Stimulated activated naive CD8-positive, alpha-beta T cell treated with anti-CD3 and anti-CD28 coated beads, Interleukin-15, Interleukin-2, amounts not matched to agents 100 ng/mL and 50 ng/mL, for 24 hours (primary cell): ENCODE measurements around the gene STK40.

Source experiments
- H3K27ac Mint-ChIP-seq: one replicate; pipeline ENCODE4 v1.8.0; 2021; ENCODE audit warnings: mild to moderate bottlenecking, mixed read lengths
- H3K27me3 Mint-ChIP-seq: one replicate; pipeline ENCODE4 v1.8.0; 2021; ENCODE audit warnings: mixed read lengths
- H3K36me3 Mint-ChIP-seq: one replicate; pipeline ENCODE4 v1.8.0; 2021; ENCODE audit warnings: low read depth, mixed read lengths
- H3K4me1 Mint-ChIP-seq: one replicate; pipeline ENCODE4 v1.8.0; 2021; ENCODE audit warnings: low read depth, mixed read lengths
- H3K4me3 Mint-ChIP-seq: one replicate; pipeline ENCODE4 v1.8.0; 2021; ENCODE audit warnings: mild to moderate bottlenecking, mixed read lengths
- H3K9me3 Mint-ChIP-seq: one replicate; pipeline ENCODE4 v1.8.0; 2021; ENCODE audit warnings: mixed read lengths

The STK40 gene

DNA sequence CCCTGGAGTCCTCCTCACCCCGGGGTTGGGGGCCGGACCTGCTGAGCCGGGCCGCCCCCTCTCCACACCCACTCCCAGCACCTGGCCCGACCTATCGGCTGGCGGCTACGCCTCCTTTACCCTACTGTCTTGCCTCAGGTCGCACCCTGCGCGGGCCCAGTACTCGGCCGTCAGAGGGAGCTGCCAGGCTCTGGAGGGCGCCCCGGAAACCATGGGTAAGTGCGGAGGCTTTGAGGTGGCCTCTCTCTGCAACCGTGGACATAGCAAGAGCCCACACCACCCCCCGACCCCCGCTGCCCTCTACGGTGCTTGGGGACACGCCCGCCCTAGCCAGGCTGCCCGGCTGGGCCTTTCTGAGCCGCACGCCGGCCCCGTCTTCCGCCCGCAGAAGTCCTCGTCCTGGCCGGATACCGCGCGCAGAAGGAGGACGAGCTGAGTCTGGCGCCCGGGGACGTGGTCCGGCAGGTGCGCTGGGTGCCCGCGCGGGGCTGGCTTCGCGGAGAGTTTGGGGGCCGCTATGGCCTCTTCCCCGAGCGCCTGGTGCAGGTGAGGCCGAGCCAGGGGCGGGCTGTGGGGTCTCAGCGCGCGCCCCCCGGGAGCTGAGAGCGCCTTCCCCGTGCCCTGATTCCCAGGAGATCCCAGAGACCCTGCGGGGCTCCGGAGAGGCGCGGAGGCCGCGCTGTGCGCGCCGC is 79.4 kb downstream of the STK40 start, which contains the start of gene SH3D21:
Gene SH3D21 (plus strand): TSS at position 159 of the 692 bp plus-strand sequence. CDS start 53 bp downstream, at position 212.
- Mint-ChIP-seq H3K9me3 (no peaks in the 10 kb centered on the region), H3K4me1 (peaks cover 55% of the 10 kb centered on the region), H3K36me3 (peaks cover 50% of the 10 kb centered on the region), H3K27me3 (no peaks in the 10 kb centered on the region), H3K4me3 (peak within 1 kb of the TSS; percentile 85), H3K27ac (peak within 1 kb of the TSS; percentile 87)

DNA sequence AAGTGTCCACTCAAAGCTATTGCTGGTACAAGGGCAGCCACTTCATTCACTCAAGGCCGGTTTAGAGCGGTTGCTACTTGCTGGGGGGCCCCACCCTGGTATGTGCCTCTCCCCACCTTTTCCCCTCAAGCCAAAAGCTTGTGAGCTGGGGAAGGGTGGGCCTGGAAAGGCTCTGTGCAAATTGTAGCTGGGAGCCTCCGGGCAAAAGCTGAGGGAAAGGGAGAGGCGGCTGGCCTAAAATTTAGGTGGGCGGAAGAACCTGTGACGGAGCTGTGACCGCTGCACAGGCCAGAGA is 79.9 kb downstream of the STK40 start:
- Mint-ChIP-seq H3K27ac (peak overlapping the region; percentile 87), H3K27me3 (no peaks in the 10 kb centered on the region), H3K4me3 (peak overlapping the region; percentile 22), H3K9me3 (no peaks in the 10 kb centered on the region), H3K36me3 (peaks cover 55% of the 10 kb centered on the region), H3K4me1 (peaks cover 60% of the 10 kb centered on the region)

DNA sequence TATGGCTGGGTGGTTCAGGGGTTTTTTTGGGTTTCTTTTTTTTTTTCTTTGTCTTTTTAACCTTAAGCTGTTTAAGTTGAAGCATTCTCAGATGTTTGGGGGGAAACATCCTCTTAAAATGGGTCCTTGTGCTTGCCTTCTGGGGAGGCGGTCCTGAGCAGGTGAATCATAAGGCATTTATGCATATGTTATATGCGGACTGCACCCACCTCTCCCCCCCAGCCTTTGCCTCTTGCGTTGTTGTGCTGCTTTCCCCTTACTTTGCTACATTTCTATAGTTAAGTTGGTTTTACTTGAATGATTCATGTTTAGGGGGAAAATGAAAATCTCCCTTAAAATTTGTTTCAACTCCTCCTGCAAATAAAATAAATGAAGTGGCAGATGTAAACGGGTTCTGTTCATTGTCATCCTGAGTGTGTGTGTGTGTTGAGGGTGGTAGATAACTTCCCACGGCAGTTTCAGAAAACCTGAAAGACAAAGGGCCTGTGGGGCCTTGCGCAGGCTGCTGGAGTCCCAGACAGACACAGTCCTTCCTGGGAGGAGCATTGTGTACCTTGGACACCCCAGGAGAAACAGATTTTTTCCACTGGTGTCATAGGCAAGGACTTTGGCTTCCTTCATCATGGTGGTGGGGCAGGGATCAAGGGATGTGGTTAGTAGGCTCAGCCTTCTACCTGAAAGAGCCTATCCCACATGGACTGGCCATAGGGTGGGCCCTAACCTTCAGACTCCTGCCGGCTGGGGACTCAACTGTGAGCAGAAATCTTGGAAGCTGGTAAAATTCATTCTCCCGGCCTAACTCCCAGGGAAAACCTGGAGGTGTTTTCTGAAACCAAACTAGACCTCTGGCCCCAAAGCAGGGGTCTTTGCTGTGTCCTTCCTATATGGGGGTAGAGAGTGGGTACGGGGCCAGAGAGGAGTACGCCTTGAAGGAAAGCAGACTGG is 80.5 kb downstream of the STK40 start:
- peak overlapping the region; percentile 22 for H3K4me3 Mint-ChIP-seq
- H3K36me3 Mint-ChIP-seq = peaks cover 61% of the 10 kb centered on the region
- peaks cover 66% of the 10 kb centered on the region for H3K4me1 Mint-ChIP-seq
- no peaks in the 10 kb centered on the region for H3K27me3 Mint-ChIP-seq
- peak overlapping the region; percentile 87 for H3K27ac Mint-ChIP-seq
- H3K9me3 Mint-ChIP-seq = no peaks in the 10 kb centered on the region

DNA sequence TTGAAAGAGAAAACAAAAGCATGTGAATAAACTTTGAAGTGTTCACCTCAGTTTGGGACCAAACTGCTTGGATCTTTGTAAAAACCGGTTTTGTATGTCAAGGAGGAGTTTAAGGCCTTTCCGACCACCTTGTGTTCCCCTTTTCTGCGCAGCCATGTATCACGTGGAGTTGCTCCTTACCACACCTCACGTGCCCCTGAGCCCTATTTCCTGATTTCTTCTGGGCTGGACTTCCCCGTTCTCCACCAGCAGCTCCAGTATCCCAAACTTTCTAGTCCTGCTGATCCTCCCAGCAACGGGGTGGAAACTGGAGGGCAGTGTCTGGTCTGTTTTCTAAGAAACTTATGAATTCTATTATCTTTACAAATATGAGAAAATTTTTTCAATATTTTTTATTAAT is 81.2 kb downstream of the STK40 start:
- Mint-ChIP-seq H3K4me3 (peak overlapping the region; percentile 41), H3K9me3 (no peaks in the 10 kb centered on the region), H3K27ac (peak overlapping the region; percentile 68), H3K27me3 (no peaks in the 10 kb centered on the region), H3K36me3 (peaks cover 66% of the 10 kb centered on the region), H3K4me1 (peaks cover 73% of the 10 kb centered on the region)

DNA sequence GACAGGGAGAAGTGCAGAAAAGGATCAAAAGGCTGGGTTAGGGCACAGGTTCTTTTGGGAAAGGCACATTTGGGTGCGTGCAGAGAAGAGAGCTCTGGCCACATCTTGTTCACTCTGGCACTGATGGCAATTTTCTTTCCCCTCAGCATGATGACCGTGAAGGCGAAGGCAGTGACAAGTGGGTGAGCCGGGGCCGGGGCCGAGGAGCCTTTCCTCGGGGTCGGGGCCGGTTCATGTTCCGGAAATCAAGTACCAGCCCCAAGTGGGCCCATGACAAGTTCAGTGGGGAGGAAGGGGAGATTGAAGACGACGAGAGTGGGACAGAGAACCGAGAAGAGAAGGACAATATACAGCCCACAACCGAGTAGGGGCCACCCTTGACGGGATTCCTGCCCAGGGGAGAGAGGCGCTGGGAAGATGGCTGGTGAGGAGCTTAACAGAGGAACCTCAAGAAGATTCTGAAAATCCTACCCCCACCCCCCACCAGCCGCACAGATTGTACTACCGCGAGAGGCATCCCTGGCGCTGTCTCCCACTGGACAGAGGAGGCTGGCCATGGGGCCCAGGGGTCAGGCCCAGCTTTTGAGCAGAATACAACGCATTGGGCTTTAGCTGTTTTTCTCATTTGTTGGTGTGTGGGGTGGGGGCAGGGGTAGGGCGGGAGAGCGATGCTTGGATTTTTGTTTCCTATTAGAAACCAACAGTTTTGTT is 81.9 kb downstream of the STK40 start:
- peak overlapping the region; percentile 81 for H3K27ac Mint-ChIP-seq
- no peaks in the 10 kb centered on the region for H3K27me3 Mint-ChIP-seq
- no peaks in the 10 kb centered on the region for H3K9me3 Mint-ChIP-seq
- H3K36me3 Mint-ChIP-seq = peaks cover 64% of the 10 kb centered on the region
- H3K4me1 Mint-ChIP-seq = peaks cover 78% of the 10 kb centered on the region
- peak overlapping the region; percentile 11 for H3K4me3 Mint-ChIP-seq

DNA sequence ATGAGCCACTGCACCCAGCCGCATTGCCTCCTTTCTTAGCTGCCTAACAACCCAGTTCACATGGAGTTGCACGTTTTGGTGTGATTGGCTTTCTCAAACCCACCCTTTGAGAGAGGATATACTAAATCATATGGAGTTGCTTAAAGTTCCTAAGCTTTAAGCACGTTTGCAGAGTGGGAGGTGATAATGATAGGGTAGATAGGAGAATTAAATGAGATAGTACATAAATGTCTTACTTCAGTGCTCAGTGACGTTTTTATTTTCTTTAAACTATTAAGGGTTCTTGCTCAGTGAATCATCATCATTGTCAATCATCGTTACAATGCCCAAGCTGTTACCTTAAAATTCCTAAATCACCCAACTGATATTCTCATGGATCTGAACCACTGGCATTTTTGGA is 82.5 kb downstream of the STK40 start:
- H3K36me3 Mint-ChIP-seq = peaks cover 67% of the 10 kb centered on the region
- no peaks in the 10 kb centered on the region for H3K27me3 Mint-ChIP-seq
- peaks cover 80% of the 10 kb centered on the region for H3K4me1 Mint-ChIP-seq
- peak overlapping the region; percentile 11 for H3K4me3 Mint-ChIP-seq
- peak overlapping the region; percentile 81 for H3K27ac Mint-ChIP-seq
- H3K9me3 Mint-ChIP-seq = no peaks in the 10 kb centered on the region

DNA sequence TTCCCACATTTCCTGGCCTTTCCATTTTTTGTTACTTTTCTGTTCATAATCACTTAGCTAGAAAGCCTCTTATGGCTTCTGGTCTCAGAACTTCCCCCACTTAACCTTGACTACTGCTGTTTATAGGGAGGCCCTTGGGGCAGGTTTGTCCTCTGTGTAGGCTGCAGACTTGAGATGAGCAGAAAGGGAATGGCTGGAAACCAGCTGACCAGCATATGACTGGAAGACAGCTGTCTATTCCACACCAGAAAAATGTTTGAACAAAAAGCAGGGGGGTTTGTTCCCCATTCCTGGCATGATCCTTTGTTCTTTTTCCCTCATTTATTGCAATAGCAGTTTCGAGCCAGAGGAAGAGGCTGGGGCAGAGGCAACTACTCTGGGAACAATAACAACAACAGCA is 84.5 kb downstream of the STK40 start:
- Mint-ChIP-seq H3K4me1 (peaks cover 68% of the 10 kb centered on the region), H3K36me3 (peaks cover 81% of the 10 kb centered on the region), H3K4me3 (no peak overlapping the region), H3K9me3 (no peaks in the 10 kb centered on the region), H3K27me3 (no peaks in the 10 kb centered on the region), H3K27ac (peak overlapping the region; percentile 81)

DNA sequence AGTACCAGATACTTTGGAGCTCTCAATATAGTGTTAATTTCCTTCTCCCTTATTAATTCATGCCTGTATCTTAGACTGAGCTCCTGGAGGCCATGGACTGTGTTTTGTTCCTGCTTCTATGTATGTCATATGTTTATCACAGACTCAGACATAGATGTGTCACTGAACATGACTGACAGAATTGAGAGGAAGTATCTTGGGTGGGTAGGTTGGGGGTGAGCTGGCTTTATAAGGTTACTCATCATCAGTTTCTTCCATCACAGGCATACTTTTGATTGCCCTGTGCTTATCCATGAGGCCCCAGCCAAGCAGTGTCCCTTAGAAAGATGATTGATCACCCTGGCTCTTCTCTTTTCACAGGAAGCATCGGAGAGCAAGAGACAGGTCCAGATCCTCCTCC is 85.2 kb downstream of the STK40 start:
- Mint-ChIP-seq H3K4me1 (peaks cover 63% of the 10 kb centered on the region), H3K4me3 (peak overlapping the region; percentile 24), H3K27ac (peak overlapping the region; percentile 81), H3K27me3 (no peaks in the 10 kb centered on the region), H3K9me3 (no peaks in the 10 kb centered on the region), H3K36me3 (peaks cover 85% of the 10 kb centered on the region)

DNA sequence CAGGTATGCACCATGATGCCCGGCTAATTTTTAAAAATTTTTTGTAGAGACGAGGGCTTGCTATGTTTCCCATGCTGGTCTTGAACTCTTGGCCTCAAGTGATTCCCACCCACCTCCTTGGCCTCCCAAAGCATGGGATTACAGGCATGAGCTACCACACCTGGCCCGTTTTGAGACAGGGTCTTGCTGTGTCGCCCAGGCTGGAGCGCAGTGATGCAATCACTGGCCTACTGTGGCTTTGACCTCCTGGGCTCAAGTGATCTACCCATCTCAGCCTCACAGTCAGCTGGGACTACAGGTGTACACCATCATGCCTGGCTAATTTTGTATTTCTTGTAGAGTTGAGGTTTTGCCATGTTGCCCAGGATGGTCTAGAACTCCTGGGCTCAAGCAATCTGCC is 87.1 kb downstream of the STK40 start:
- Mint-ChIP-seq H3K4me3 (no peak overlapping the region), H3K4me1 (peaks cover 45% of the 10 kb centered on the region), H3K27me3 (no peaks in the 10 kb centered on the region), H3K27ac (peak overlapping the region; percentile 70), H3K36me3 (peaks cover 84% of the 10 kb centered on the region), H3K9me3 (no peaks in the 10 kb centered on the region)

DNA sequence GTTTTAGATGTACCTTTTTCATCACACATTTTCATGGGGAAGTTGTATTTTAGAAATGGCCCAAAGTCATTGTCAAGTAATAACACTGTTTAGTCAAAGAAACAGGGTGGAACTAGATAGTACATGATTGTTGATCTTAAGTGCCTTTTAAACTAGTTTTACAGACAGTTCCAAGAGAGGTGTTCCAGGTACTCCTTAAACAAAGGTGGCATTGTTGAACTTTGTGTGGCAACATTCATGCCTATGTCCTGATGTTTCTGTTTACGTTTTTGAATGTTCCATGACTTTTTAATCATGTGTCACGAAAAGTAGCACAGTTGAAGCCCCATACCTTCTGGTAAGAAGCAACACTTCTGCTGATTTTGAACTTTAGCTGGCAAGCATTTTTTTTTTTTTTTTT is 88.7 kb downstream of the STK40 start:
- Mint-ChIP-seq H3K4me3 (no peak overlapping the region), H3K9me3 (no peaks in the 10 kb centered on the region), H3K4me1 (peaks cover 30% of the 10 kb centered on the region), H3K27ac (peak overlapping the region; percentile 36), H3K27me3 (no peaks in the 10 kb centered on the region), H3K36me3 (peaks cover 80% of the 10 kb centered on the region)

DNA sequence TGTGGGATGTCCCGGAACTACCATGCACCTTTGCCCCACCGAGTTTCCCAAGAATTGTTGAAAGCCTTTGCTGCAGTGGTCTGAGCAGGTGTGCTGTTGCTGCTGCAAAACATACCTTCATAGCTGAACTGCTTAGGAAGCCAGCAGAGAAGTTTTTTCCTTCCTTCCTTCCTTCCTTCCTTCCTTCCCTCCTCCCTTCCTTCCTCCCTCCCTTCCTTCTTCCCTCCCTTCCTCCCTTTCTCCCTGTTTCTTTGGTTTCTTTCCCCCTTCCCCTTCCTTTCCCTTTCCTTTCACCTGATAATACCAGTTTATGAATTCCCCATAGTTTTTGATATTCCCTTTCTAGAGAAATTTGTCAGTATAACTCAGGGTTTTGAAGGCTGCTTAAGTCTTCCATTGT is 90.3 kb downstream of the STK40 start:
- H3K27me3 Mint-ChIP-seq = no peaks in the 10 kb centered on the region
- H3K36me3 Mint-ChIP-seq = peaks cover 79% of the 10 kb centered on the region
- no peaks in the 10 kb centered on the region for H3K9me3 Mint-ChIP-seq
- H3K4me1 Mint-ChIP-seq = peaks cover 15% of the 10 kb centered on the region
- peak overlapping the region; percentile 37 for H3K27ac Mint-ChIP-seq
- H3K4me3 Mint-ChIP-seq = no peak overlapping the region
